GM23248 (cell line): Measurements from ENCODE around the gene ABCG5. TPM values are rescaled to one million over a fixed set of nuclear protein-coding genes. Genes with fewer than 3 reads are reported as not detected.

Source experiments
- DNase-seq: peaks from one replicate; pipeline ENCODE4 v3.0.0-alpha.2; 2015
- H2AFZ ChIP-seq: fragments of 200-600 bp; sonication (generic); 2 replicates; pipeline ENCODE4 v1.6.1; 2016; ENCODE audit warnings: antibody characterized with exemption
- H3F3A ChIP-seq: fragments of 200-600 bp; sonication (generic); 2 replicates; pipeline ENCODE4 v1.6.1; 2016; ENCODE audit warnings: mild to moderate bottlenecking, antibody characterized with exemption, mixed run types; ENCODE audit not compliant: insufficient read depth
- H3K27ac ChIP-seq: fragments of 200-600 bp; sonication (generic); 2 replicates; pipeline ENCODE4 v1.5.1; 2016; ENCODE audit warnings: mild to moderate bottlenecking
- H3K27me3 ChIP-seq: fragments of 200-600 bp; sonication (generic); replicated peaks from 2 replicates; pipeline ENCODE4 v1.6.1; 2016; ENCODE audit warnings: mild to moderate bottlenecking; ENCODE audit not compliant: insufficient read depth
- H3K36me3 ChIP-seq: fragments of 200-600 bp; sonication (generic); 2 replicates; pipeline ENCODE4 v1.6.1; 2016; ENCODE audit warnings: low read depth, mild to moderate bottlenecking
- H3K4me1 ChIP-seq: fragments of 200-600 bp; sonication (generic); 2 replicates; pipeline ENCODE4 v1.6.1; 2016; ENCODE audit warnings: mild to moderate bottlenecking; ENCODE audit not compliant: insufficient read depth
- H3K4me2 ChIP-seq: fragments of 200-600 bp; sonication (generic); one replicate; pipeline ENCODE4 v1.6.1; 2016; ENCODE audit warnings: mild to moderate bottlenecking; ENCODE audit not compliant: unreplicated experiment
- H3K4me3 ChIP-seq: fragments of 200-600 bp; sonication (generic); 2 replicates; pipeline ENCODE4 v1.5.1; 2016; ENCODE audit warnings: mild to moderate bottlenecking
- H3K79me2 ChIP-seq: fragments of 200-600 bp; sonication (generic); 2 replicates; pipeline ENCODE4 v1.6.1; 2016; ENCODE audit warnings: mild to moderate bottlenecking; ENCODE audit not compliant: insufficient read depth
- H3K9ac ChIP-seq: fragments of 200-600 bp; sonication (generic); 2 replicates; pipeline ENCODE4 v1.6.1; 2016; ENCODE audit warnings: mild to moderate bottlenecking
- H3K9me2 ChIP-seq: fragments of 200-600 bp; sonication (generic); 2 replicates; pipeline ENCODE4 v1.6.1; 2016; ENCODE audit warnings: mixed run types, mild to moderate bottlenecking, moderate library complexity; ENCODE audit not compliant: insufficient read depth
- H3K9me3 ChIP-seq: fragments of 200-600 bp; sonication (generic); one replicate; pipeline ENCODE4 v1.6.1; 2017; ENCODE audit warnings: low read depth
- H4K20me1 ChIP-seq: fragments of 200-600 bp; sonication (generic); 2 replicates; pipeline ENCODE4 v1.6.0; 2016; ENCODE audit not compliant: insufficient read depth
- EZH2 ChIP-seq: fragments of 200-600 bp; sonication (generic); IDR thresholded peaks from 2 replicates; pipeline ENCODE4 v1.6.1; 2018; ENCODE audit warnings: antibody characterized with exemption, mild to moderate bottlenecking; ENCODE audit not compliant: insufficient read depth, poor library complexity, severe bottlenecking
- EZH2phosphoT487 ChIP-seq: fragments of 200-600 bp; sonication (generic); IDR thresholded peaks from 2 replicates; pipeline ENCODE4 v1.6.1; 2018; ENCODE audit warnings: antibody characterized with exemption, moderate library complexity, mild to moderate bottlenecking, low read depth; ENCODE audit not compliant: insufficient read depth
- WGBS, 2 experiments: methylation state at CpG; one replicate each; pipeline ENCODE4 v1.1.6; 2015 to 2017; ENCODE audit warnings: low lambda C conversion rate in 2 of 2, low coverage in 1 of 2; ENCODE audit errors: missing lambda C conversion rate in 2 of 2; 5-methylcytosine and 5-hydroxymethylcytosine counted together
- in situ Hi-C: fragments of 300-500 bp; cut with MboI; formaldehyde crosslinking; loops from 2 replicates; pipeline ENCODE4 v1.15.0; 2020
- polyA plus RNA-seq: library from polyadenylated mRNA; unstranded; fragments of >200 nt; fragmentation: Nextera tagmentation; extraction: Ambion mirVana; gene quantifications from 2 replicates; pipeline ENCODE4 v1.2.1, GENCODE V29; 2016
- total RNA-seq: library from RNA; depleted of rRNA; stranded (reverse); fragments of >200 nt; shearing (Covaris generic); gene quantifications from 2 replicates; pipeline ENCODE4 v1.2.3, GENCODE V29; 2014

Gene ABCG5
- total and polyA plus RNA-seq, 2 experiments from 2014 or later: not detected

GRCh38 chr2:43792653-43793052 is 46.0 kb downstream of the ABCG5 start:
- no peak overlapping the region for H2AFZ ChIP-seq
- in situ Hi-C loops: no loop called here
- peaks cover 14% of the 10 kb centered on the region for H3K36me3 ChIP-seq
- no peak overlapping the region for H3K4me2 ChIP-seq
- no peak overlapping the region for H3K4me3 ChIP-seq
- no peaks in the 10 kb centered on the region for H4K20me1 ChIP-seq
- no peaks in the 10 kb centered on the region for H3F3A ChIP-seq
- no peaks in the 10 kb centered on the region for H3K79me2 ChIP-seq
- H3K4me1 ChIP-seq: no peaks in the 10 kb centered on the region
- DNase-seq: no peak
- no peaks in the 10 kb centered on the region for H3K27me3 ChIP-seq
- no peaks in the 10 kb centered on the region for H3K9me3 ChIP-seq
- TF ChIP-seq EZH2: no peak
- no peak overlapping the region for H3K9ac ChIP-seq
- 91 to 96% methylated on average over 3 of the region's 3 CpGs for WGBS, 2 experiments
- H3K27ac ChIP-seq: no peak overlapping the region
- H3K9me2 ChIP-seq: no peaks in the 10 kb centered on the region; the same call in 1 of the 2 replicates

GRCh38 chr2:43791035-43791765 is 47.4 kb downstream of the ABCG5 start:
- peaks cover 14% of the 10 kb centered on the region for H3K36me3 ChIP-seq
- 94 to 97% methylated on average over 2 of the region's 2 CpGs for WGBS, 2 experiments

GRCh38 chr2:43790147-43790546 is 48.5 kb downstream of the ABCG5 start:
- Histone ChIP-seq H3K79me2 (no peaks in the 10 kb centered on the region), H2AFZ (no peak overlapping the region), H3K4me1 (no peaks in the 10 kb centered on the region), H3K27ac (no peak overlapping the region), H3K36me3 (peaks cover 8% of the 10 kb centered on the region), H3F3A (no peaks in the 10 kb centered on the region), H3K9ac (no peak overlapping the region), H3K9me3 (no peaks in the 10 kb centered on the region), H4K20me1 (no peaks in the 10 kb centered on the region), H3K4me2 (no peak overlapping the region), H3K4me3 (no peak overlapping the region), H3K9me2 (no peaks in the 10 kb centered on the region; the same call in 1 of the 2 replicates), H3K27me3 (no peaks in the 10 kb centered on the region)
- in situ Hi-C loops: no loop called here
- 30 to 31% methylated on average over 5 of the region's 5 CpGs for WGBS, 2 experiments
- no peak for TF ChIP-seq EZH2phosphoT487
- no peak for TF ChIP-seq EZH2
- no peak for DNase-seq

More at GRCh38 chr2:43791035-43791765, 47.4 kb downstream of the ABCG5 start:
- H3K9me3 ChIP-seq: no peaks in the 10 kb centered on the region
- H3K4me2 ChIP-seq: no peak overlapping the region
- H3K9me2 ChIP-seq: no peaks in the 10 kb centered on the region; the same call in 1 of the 2 replicates
- no peak overlapping the region for H3K9ac ChIP-seq
- no peak for DNase-seq
- H3K4me1 ChIP-seq: no peaks in the 10 kb centered on the region
- in situ Hi-C loops: no loop called here
- no peaks in the 10 kb centered on the region for H4K20me1 ChIP-seq
- H3K4me3 ChIP-seq: no peak overlapping the region
- no peak for TF ChIP-seq EZH2
- no peak overlapping the region for H2AFZ ChIP-seq
- no peaks in the 10 kb centered on the region for H3F3A ChIP-seq
- H3K79me2 ChIP-seq: no peaks in the 10 kb centered on the region
- no peaks in the 10 kb centered on the region for H3K27me3 ChIP-seq
- H3K27ac ChIP-seq: no peak overlapping the region

GRCh38 chr2:43788646-43789045 is 50.0 kb downstream of the ABCG5 start:
- Histone ChIP-seq H3K9ac (no peak overlapping the region), H3K27me3 (no peaks in the 10 kb centered on the region), H4K20me1 (no peaks in the 10 kb centered on the region), H3F3A (no peaks in the 10 kb centered on the region), H3K27ac (no peak overlapping the region), H3K4me1 (no peaks in the 10 kb centered on the region), H3K4me3 (no peak overlapping the region), H3K79me2 (no peaks in the 10 kb centered on the region), H3K9me3 (no peaks in the 10 kb centered on the region), H3K9me2 (no peaks in the 10 kb centered on the region; the same call in 1 of the 2 replicates), H3K4me2 (no peak overlapping the region), H3K36me3 (peaks cover 8% of the 10 kb centered on the region), H2AFZ (no peak overlapping the region)
- no peak for DNase-seq
- no peak for TF ChIP-seq EZH2
- no peak for TF ChIP-seq EZH2phosphoT487
- 95 to 100% methylated on average over 1 of the region's 1 CpG for WGBS, 2 experiments
- in situ Hi-C loops: no loop called here
